SU-DHL-6 (cell line): Measurements from ENCODE around the gene SEC16A.

Source experiments
- H2AFZ ChIP-seq: fragments of 200-600 bp; sonication (generic); 2 replicates; pipeline ENCODE4 v1.6.1; 2014; ENCODE audit warnings: low read depth, mild to moderate bottlenecking, moderate library complexity, mixed read lengths, antibody characterized with exemption, low read length; ENCODE audit not compliant: severe bottlenecking
- H3F3A ChIP-seq: fragments of 200-600 bp; shearing (Covaris generic); 2 replicates; pipeline ENCODE4 v1.6.0; 2016; ENCODE audit warnings: antibody characterized with exemption, mild to moderate bottlenecking; ENCODE audit not compliant: insufficient read depth
- H3K27ac ChIP-seq: fragments of 200-600 bp; sonication (generic); 2 replicates; pipeline ENCODE4 v1.5.1; 2016; ENCODE audit warnings: low read depth, mild to moderate bottlenecking, low read length, moderate library complexity, mixed read lengths
- H3K27me3 ChIP-seq: fragments of 200-600 bp; sonication (generic), shearing (Covaris generic); 2 replicates; pipeline ENCODE4 v1.6.0; 2014; ENCODE audit warnings: mild to moderate bottlenecking, low read length
- H3K36me3 ChIP-seq: fragments of 200-600 bp; sonication (generic); 2 replicates; pipeline ENCODE4 v1.6.1; 2014; ENCODE audit warnings: mild to moderate bottlenecking, low read length, mixed read lengths
- H3K4me2 ChIP-seq: fragments of 300-600, 200-600 bp; shearing (Covaris generic), sonication (generic); 2 replicates; pipeline ENCODE4 v1.6.0; 2014; ENCODE audit warnings: low read length, low read depth, mild to moderate bottlenecking; ENCODE audit not compliant: poor library complexity, severe bottlenecking
- H3K4me3 ChIP-seq: fragments of 200-600 bp; sonication (generic); 2 replicates; pipeline ENCODE4 v1.5.1; 2014; ENCODE audit warnings: antibody characterized with exemption, low read length, mild to moderate bottlenecking, mixed read lengths; ENCODE audit not compliant: insufficient read depth, poor library complexity, severe bottlenecking
- H3K79me2 ChIP-seq: fragments of 200-600 bp; sonication (generic); 2 replicates; pipeline ENCODE4 v1.6.1; 2014; ENCODE audit warnings: mild to moderate bottlenecking, low read length, moderate library complexity; ENCODE audit not compliant: insufficient read depth
- H3K9ac ChIP-seq: fragments of 200-600 bp; sonication (generic); 2 replicates; pipeline ENCODE4 v1.7.0; 2014; ENCODE audit warnings: mild to moderate bottlenecking, low read length
- H3K9me2 ChIP-seq: fragments of 200-600 bp; sonication (generic); replicated peaks from 2 replicates; pipeline ENCODE4 v1.6.1; 2014; ENCODE audit warnings: low read length; ENCODE audit not compliant: insufficient read depth
- H3K9me3 ChIP-seq: fragments of 200-600 bp; sonication (generic); 2 replicates; pipeline ENCODE4 v1.6.1; 2014; ENCODE audit warnings: low read length, mixed read lengths; ENCODE audit not compliant: insufficient read depth
- H4K20me1 ChIP-seq: fragments of 200-600 bp; sonication (generic); 2 replicates; pipeline ENCODE4 v1.6.1; 2014; ENCODE audit warnings: low read depth, mild to moderate bottlenecking, antibody characterized with exemption, low read length, moderate library complexity, mixed read lengths
- EZH2phosphoT487 ChIP-seq: fragments of 200-600 bp; sonication (generic), shearing (Covaris generic); conservative IDR thresholded peaks from 2 replicates; pipeline ENCODE4 v1.6.1; 2018; ENCODE audit warnings: mild to moderate bottlenecking, antibody characterized with exemption, low read length, moderate library complexity, mixed read lengths
- TF ChIP-seq, protein P1 (sequence below): fragments of 200-600 bp; sonication (generic); IDR thresholded peaks from one replicate; pipeline ENCODE4 v1.5.1; 2017; ENCODE audit warnings: antibody characterized with exemption, mild to moderate bottlenecking, low read length, moderate library complexity; ENCODE audit not compliant: insufficient read depth, poor library complexity, severe bottlenecking

The SEC16A gene

DNA sequence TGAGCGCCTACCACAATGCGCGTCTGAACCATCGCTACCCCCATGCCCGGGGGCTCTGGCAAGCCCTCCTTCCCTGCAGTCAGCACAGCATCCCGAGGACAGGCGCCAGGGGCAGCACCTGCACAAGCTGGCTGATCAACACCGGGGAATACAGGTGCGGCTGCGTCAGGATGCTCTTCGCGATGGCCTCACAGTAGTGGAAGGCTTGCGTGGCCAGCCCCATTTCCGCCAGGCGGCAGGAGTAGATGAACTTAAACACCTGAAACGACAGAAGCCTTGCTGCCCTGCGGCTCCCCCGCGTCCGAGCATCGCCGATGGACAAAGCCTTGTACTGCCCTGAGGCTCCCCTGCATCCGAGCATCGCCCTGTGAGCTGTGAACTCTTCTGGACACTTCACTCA, 25.5 kb downstream of the SEC16A start:
- H2AFZ ChIP-seq = no peak overlapping the region
- H3K79me2 ChIP-seq = no peaks in the 10 kb centered on the region
- TF ChIP-seq EZH2phosphoT487 = no peak
- TF ChIP-seq, protein P1, sequence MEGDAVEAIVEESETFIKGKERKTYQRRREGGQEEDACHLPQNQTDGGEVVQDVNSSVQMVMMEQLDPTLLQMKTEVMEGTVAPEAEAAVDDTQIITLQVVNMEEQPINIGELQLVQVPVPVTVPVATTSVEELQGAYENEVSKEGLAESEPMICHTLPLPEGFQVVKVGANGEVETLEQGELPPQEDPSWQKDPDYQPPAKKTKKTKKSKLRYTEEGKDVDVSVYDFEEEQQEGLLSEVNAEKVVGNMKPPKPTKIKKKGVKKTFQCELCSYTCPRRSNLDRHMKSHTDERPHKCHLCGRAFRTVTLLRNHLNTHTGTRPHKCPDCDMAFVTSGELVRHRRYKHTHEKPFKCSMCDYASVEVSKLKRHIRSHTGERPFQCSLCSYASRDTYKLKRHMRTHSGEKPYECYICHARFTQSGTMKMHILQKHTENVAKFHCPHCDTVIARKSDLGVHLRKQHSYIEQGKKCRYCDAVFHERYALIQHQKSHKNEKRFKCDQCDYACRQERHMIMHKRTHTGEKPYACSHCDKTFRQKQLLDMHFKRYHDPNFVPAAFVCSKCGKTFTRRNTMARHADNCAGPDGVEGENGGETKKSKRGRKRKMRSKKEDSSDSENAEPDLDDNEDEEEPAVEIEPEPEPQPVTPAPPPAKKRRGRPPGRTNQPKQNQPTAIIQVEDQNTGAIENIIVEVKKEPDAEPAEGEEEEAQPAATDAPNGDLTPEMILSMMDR = no peak
- no peaks in the 10 kb centered on the region for H3F3A ChIP-seq
- H3K4me2 ChIP-seq = no peak overlapping the region
- no peak overlapping the region for H3K27ac ChIP-seq
- no peak overlapping the region for H3K4me3 ChIP-seq
- H3K36me3 ChIP-seq = 0 out of 2 replicates have a peak, but pooled peaks cover 1% of the 10 kb centered on the region
- H3K9me2 ChIP-seq = no peaks in the 10 kb centered on the region
- no peaks in the 10 kb centered on the region for H3K9me3 ChIP-seq
- H3K27me3 ChIP-seq = no peaks in the 10 kb centered on the region
- H3K9ac ChIP-seq = no peak overlapping the region
- H4K20me1 ChIP-seq = no peaks in the 10 kb centered on the region

DNA sequence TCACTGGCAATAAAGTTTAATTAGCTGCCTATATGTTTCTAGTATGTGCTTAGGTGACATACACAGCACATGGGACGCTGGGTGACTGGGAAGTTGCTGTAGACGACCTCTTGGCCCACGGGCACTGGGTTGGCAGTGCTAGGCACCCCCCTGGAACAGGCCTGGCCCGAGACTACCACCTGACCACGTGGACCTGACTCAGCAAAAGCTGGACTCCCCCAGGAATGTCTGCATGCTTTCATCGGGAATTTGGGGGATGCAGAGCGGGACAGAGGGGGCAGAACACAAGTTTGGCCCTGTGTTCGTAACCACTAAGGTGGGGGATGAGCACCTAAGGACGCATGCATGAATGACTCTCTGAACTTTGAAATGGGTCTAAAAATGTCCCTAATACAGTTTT, 26.6 kb downstream of the SEC16A start:
- TF ChIP-seq, protein P1 = no peak
- no peak for TF ChIP-seq EZH2phosphoT487
- H3K36me3 ChIP-seq = 0 out of 2 replicates have a peak, but pooled peaks cover 2% of the 10 kb centered on the region
- H3F3A ChIP-seq = no peaks in the 10 kb centered on the region

DNA sequence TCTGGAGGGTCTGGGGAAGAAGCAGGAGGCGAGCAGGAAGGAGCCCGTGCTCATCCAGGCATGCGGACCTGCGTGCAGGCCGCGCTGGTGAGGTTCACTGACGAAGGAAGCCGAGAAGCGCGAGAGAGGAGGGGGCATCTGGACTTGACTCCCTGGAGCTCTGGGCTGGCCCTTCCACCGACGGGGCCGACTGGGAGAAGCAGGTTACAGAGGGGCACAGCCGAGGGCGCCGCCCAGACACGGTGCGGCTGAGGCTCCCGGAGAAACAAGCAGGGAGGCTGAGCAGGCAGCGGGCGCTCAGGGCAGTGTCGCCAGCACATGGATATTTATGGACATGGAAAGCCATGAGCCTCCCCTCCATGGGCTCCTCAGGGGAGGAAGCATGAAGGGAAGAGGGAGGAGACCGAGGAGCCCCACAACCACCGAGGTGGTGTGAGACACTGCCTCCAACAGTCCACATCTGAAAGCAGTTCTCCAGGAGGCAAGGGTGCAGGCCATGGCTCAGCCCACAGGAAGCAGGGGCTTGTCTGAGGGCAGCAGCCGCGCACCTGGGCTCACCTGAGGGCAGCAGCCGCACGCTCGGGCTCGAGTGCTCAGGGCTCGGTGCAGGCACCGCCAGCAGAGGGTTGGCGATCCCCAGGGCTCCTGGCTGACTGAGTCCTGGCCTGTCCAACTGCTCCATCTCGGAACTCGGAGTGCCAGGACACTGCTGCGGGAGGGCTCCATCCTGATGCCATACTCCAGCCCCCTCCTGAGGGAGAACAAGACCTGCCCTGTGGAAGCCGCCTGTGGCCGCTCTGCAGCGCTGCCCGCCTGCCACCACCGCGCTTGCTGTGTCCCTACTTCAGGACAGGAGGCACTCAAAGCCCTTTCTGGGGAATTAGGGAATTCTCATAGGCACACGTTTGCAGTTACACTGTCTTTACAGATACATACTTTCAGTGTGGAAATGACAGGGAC, 27.5 kb downstream of the SEC16A start:
- no peaks in the 10 kb centered on the region for H3K79me2 ChIP-seq
- no peak overlapping the region for H3K4me3 ChIP-seq
- H3F3A ChIP-seq = no peaks in the 10 kb centered on the region
- no peaks in the 10 kb centered on the region for H3K27me3 ChIP-seq
- H3K36me3 ChIP-seq = peaks cover 2% of the 10 kb centered on the region; the same call in 1 of the 2 replicates
- H3K9me3 ChIP-seq = no peaks in the 10 kb centered on the region
- no peak overlapping the region for H2AFZ ChIP-seq
- no peak for TF ChIP-seq EZH2phosphoT487
- TF ChIP-seq, protein P1 = no peak
- no peaks in the 10 kb centered on the region for H3K9me2 ChIP-seq
- H3K27ac ChIP-seq = no peak overlapping the region
- no peak overlapping the region for H3K4me2 ChIP-seq
- no peak overlapping the region for H3K9ac ChIP-seq
- H4K20me1 ChIP-seq = no peaks in the 10 kb centered on the region

More for the DNA sequence above, 26.6 kb downstream of the SEC16A start:
- Histone ChIP-seq H3K27me3 (no peaks in the 10 kb centered on the region), H3K9me2 (no peaks in the 10 kb centered on the region), H3K4me3 (no peak overlapping the region), H3K9me3 (no peaks in the 10 kb centered on the region), H3K9ac (no peak overlapping the region), H3K27ac (no peak overlapping the region), H3K79me2 (no peaks in the 10 kb centered on the region), H4K20me1 (no peaks in the 10 kb centered on the region), H3K4me2 (no peak overlapping the region), H2AFZ (no peak overlapping the region)
